Measurements from ENCODE around the gene ZNF275.
A peak's percentile ranks its signal among the peaks of the same experiment; 100 is the strongest.
"Not testable (repeated sequence)": the region's sequence is repeated elsewhere in the genome, so short reads cannot be mapped to it uniquely, and the experiment has no call there.

The ZNF275 gene

GRCh38 chrX:153387987-153388721, 54.2 kb downstream of the ZNF275 start:
- DNase-seq (ENCODE audit: low spot score): no peak

- no peak for DNase-seq (ENCODE audit: low spot score)
Measured at GRCh38 chrX:153388722-153389459, 54.9 kb downstream of the ZNF275 start.

- not testable (repeated sequence) for DNase-seq (ENCODE audit: low spot score)
Measured at GRCh38 chrX:153389460-153389768, 55.5 kb downstream of the ZNF275 start.

- DNase-seq (ENCODE audit: low spot score): no peak
Measured at GRCh38 chrX:153392642-153393321, 58.8 kb downstream of the ZNF275 start.

- DNase-seq (ENCODE audit: low spot score): no peak
Measured at GRCh38 chrX:153394612-153395011, 60.7 kb downstream of the ZNF275 start.

- no peak for DNase-seq (ENCODE audit: low spot score)
Measured at GRCh38 chrX:153395613-153396319, 61.8 kb downstream of the ZNF275 start.

GRCh38 chrX:153396320-153397195, 62.6 kb downstream of the ZNF275 start:
- DNase-seq (ENCODE audit: low spot score): no peak

GRCh38 chrX:153397256-153397960, 63.5 kb downstream of the ZNF275 start:
- DNase-seq (ENCODE audit: low spot score): no peak

- no peak for DNase-seq (ENCODE audit: low spot score)
Measured at GRCh38 chrX:153398275-153398960, 64.5 kb downstream of the ZNF275 start.

- peak; percentile 89 for DNase-seq (ENCODE audit: low spot score)
Measured at GRCh38 chrX:153400146-153401132, 66.5 kb downstream of the ZNF275 start.

GRCh38 chrX:153401133-153401764, 67.3 kb downstream of the ZNF275 start, which contains the start of gene PNMA6E:
PNMA6E (minus strand) TSS chrX:153401350; CDS start chrX:153398849, 2,501 bp downstream.
- DNase-seq (ENCODE audit: low spot score): no peak
